Inferior parietal cortex (tissue), 1 donor: Measurements from ENCODE around the gene NFIL3.
"Not testable (repeated sequence)": the region's sequence is repeated elsewhere in the genome, so short reads cannot be mapped to it uniquely, and the experiment has no call there.

Experiments used
- DNase-seq: peaks from one replicate; pipeline ENCODE4 v3.0.0-alpha.2; 2016; ENCODE audit errors: extremely low spot score

NFIL3 gene, protein sequence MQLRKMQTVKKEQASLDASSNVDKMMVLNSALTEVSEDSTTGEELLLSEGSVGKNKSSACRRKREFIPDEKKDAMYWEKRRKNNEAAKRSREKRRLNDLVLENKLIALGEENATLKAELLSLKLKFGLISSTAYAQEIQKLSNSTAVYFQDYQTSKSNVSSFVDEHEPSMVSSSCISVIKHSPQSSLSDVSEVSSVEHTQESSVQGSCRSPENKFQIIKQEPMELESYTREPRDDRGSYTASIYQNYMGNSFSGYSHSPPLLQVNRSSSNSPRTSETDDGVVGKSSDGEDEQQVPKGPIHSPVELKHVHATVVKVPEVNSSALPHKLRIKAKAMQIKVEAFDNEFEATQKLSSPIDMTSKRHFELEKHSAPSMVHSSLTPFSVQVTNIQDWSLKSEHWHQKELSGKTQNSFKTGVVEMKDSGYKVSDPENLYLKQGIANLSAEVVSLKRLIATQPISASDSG

DNA sequence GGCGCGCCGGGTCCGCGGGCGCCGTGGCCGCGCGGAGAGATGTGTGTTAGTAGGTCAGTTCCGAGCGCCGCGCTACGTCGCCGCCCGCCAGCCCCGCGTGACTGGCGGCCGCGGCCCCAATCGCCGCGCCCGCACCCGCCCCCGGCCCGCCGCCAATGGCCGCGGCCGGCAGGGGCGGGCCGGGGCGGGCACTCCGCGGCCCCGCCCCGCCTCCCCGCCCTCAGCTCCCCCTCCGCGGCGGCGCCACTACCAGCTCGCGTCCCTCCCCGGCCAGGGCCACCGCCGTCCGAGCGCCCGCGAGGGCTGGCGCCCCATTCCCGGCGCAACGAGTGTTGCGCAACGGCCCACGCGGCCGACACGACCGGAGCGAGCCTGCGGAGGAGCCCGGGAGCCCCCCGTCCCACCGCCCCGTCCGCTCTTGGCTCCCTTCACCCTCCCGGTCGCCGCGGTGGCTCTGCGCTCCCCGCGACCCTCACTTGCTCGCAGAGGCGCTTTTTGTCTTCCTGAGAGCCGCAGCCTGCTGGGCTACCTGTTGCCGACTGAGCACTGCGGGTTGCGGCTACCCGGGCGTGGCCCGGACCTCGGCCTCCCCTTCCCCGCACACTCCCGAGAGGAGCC lies at the start of gene NFIL3:
Gene NFIL3 (minus strand): TSS at position 48 of the 618 bp plus-strand sequence. CDS start 13,098 bp downstream, outside the sequence.
- peak; percentile 63 for DNase-seq

DNA sequence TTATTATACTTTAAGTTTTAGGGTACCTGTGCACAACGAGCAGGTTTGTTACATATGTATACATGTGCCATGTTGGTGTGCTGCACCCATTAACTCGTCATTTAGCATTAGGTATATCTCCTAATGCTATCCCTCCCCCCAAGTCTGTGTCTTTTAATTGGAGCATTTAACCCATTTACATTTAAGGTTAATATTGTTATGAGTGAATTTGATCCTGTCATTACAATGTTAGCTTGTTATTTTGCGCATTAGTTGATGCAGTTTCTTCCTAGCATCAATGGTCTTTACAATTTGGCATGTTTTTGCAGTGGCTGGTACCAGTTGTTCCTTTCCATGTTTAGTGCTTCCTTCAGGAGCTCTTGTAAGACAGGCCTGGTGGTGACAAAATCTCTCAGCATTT lies 47.9 kb upstream of the NFIL3 start:
- DNase-seq: not testable (repeated sequence)

DNA sequence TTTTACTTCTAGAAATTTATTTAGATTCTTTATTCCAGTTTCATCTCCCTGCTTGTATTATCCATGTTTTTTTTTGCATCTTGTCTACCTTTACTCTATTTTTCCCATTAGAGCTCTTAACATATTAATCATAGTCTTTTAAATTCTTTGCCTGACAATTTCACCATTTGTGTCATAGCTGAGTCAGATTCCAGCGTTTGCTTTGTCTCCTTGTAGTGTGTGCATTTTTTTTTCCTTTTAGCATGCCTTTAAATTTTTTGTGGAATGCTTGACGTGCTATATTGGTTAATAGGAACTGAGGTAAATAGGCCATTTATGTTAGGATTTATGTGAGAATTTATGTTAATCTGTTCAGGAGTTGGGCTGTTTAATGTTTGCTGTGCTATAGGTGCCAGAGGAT lies 41.8 kb upstream of the NFIL3 start:
- DNase-seq: no peak

DNA sequence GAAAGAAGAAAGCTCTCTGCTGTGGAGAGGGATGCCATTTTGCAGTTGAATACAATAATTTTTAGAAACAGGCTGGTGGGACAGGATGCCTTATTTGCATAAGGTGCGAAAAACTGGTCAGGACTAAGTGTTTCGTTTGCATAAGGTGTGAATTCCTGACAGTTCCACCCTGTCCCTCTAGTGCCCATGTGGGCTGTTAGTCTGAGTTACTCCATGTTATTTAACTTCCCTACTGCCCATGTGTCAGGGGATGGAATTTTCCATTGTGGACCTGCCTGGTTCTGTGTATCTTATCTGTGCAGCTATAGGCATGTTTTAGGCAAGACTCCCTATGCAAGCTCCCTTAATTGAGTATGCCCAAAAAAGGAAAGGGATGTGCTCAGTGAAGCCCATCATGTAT lies 35.3 kb upstream of the NFIL3 start:
- peak; percentile 2 for DNase-seq

DNA sequence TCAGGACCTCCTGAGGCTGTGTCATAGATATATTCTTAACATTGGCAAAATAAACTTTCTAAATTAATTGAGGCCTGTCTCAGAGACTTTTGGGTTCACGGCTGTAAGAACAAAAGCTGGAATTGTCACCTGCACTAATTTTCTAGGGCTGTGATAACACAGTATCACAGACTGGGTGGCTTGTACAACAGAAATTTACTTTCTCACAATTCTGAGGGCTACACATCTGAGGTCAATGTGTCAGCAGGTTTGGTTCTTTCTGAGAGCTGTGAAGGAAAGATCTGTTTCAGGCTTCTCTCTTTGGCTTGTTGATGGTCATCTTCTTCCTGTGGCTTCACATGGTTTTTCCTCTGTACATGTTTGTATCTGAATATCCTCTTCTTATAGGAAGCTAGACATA lies 29.2 kb upstream of the NFIL3 start:
- no peak for DNase-seq

DNA sequence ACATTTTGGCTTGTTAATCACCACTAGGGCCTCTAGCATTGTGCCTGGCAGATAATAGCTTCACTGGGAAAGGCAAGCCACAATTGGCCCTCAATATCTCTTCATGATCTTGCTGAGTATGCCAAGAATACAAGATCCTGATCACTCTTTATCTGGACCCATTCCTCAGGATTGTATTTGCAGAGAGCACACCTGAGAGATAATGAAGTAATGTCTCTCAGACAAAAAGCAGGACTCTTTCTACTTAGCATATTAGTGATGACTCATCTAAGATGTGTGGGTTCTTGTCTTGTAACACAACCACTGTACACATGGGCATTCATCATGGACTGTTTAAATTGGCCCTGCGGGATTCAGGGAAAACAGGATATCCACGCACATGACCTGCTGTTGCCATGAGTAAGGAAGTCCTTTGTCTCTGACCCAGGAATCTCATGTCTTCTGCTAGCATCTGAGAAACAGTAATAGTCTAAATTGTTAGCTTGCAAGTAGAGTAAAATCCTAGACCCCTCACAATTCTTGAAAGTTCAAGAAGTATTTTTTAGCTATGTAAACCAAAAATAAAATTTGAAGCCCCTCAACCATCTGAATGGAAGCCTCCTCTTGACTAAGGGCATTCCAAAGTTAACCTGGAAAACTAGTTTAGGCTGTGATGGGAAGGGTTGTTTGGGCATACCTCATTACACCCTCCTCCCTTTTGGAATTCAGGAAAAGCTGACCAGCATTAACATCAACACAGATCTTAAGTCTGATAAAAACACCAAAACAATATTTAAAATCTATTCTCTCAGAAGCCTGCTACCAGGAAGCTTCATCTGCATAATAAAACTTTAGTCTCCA lies 28.0 kb upstream of the NFIL3 start:
- no peak for DNase-seq

DNA sequence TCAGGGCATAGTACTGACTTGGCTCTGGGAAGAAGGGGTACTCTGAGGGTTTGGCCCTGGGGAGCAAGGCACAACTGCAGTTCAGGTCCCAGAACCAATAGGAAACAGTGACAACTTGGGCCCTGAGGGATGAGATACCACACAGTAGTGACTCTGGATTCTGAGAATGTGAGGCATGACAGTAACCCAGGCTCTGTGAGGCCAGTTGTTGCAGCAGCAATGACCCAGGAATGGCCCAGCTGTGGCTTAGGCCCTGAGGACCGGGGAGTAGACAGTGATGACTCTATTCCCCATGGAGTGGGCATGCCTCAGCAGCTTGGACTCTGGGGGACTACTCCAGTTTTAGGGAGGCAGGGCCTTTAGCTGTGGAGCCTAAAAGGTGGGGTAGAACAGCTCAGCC lies 21.5 kb upstream of the NFIL3 start:
- DNase-seq: no peak

DNA sequence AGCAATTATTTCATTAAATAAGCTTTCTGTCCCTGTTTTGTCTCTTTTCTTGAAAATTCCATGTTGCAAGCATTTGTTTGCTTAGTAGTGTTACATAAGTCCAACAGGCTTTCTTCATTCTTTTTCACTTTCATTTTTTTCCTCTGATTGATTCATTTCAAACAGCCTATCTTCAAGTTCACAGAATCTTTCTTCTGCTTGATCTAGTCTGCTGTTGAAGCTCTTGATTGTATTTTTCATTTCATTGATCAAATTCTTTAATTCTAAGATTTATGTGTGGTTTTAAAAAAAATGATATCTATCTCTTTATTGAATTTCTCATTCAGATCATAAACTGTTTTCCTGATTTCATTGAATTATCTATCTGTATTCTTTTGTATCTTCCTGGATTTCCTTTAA lies 20.4 kb upstream of the NFIL3 start:
- DNase-seq: no peak

DNA sequence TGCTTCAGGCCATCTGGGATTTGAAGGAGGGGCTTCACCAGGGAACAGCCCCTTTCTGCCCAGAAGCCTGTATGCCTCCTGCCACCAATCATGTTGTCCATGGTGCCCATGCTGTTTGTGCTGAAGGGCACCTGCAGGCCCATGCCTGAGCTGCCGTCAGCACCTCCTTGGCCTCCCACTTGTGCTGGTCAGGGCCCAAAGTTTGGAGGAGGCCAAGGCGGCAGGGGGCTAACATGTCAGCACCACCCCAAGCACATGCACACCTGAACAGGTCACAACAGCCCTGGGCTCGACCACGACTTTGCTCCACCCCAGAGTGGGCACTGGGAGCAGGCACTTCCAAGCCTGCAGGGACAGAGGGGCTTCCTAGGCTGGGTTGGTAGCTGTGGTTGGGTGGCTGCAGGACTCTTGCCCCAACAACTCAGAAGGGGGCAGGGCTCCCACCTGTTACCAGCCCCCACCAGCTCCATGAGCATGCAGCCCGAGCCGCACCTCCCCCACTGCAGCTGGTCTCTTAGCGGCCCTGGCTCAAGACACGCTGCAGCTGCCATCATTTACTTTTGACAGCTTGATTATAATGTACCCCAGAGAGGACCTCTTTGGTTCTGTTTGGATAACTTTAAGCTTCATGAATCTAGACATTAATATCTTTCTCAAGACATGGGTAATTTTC lies 19.8 kb upstream of the NFIL3 start:
- DNase-seq: no peak

DNA sequence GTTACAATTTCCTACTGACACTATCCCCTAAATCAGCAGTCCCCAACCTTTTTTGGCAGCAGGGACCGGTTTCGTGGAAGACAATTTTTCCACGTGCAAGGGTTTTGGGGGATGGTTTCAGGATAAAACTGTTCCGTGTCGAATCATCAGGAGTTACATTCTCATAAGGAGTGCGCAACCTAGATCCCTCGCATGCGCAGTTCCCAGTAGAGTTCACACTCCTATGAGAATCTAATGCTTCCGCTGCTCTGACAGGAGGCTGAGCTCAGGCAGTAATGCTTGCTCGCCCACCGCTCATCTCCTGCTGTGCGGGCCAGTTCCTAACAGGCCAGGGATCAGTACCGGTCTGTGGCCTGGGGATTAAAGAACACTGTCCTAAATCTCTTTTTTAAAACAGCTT lies 13.2 kb upstream of the NFIL3 start:
- DNase-seq: no peak

DNA sequence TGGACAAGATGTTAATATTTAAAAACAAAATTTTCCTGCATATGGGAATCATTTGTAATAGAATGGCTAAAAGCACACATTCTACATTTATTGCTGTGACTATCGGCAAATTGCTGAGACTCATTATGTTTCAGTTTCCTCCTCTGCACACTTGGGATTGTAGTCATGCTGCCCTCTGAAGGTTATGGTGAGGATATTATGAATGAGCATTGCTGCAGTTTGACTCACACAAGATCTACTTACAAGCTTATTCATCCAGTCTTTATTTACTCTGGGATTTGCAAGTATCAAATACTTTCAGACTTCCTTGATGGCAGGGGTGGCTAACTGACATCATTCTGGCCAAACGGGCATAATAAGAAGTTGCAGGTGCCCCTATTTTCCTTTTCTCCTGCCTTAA lies 9.5 kb upstream of the NFIL3 start:
- DNase-seq: peak; percentile 47

DNA sequence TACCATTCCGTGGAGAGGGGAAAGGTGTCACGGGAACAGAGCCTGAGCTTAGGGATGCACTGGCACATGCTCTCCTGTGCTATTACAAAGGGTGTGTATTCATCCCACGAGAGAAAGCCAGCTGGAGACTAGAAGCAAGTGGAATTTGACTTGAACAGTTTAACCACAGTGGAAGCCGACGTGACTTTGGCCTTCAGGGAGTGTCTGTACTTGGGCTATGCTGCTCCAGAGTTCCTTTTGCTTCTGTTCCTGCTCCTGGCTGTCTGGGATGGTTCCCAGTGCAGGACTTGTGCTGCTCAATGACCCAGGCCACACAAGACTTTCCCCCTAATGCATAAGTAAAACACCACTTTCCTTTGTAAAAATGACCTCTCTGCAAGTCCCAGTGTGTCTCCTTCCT lies 7.9 kb upstream of the NFIL3 start:
- DNase-seq: no peak

DNA sequence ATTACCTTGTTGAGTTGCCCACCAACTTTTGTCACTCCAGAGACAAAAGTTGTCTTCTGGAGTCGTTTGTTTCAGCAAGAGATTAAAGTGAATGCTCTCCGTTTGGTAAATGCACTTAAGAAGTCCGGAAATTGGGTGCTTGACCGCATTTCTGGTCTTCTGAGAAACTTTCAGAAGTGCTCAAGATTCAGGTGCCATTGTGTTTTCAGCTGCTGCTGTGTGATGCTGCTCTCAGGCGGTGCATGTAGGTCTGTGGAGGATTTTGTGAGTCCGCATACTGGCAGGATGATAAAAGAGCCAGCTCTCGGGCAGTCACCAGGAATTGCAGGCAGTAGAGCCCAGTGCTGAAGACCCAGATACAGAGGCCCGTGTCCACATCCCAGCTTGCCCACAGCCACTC lies 5.9 kb upstream of the NFIL3 start:
- DNase-seq: no peak

DNA sequence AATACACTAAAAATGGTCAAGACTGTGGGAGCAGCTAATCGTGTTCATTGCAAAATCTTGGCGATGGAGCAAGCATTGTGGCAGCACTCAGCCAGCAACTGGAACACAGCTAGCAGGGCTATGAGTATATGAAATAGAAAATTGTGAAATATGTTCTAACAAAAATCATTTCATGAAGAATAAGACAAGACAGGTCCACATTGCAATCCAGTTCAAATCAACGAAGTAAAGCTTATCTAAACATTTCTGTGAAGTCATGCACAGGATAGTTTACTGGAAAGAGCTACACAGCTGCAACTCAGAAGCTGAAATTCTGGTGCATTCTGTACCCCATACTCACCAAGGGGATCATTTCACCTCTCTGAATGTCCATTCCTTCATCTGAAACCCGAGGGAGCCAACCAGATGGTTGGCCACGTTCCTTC lies 5.3 kb upstream of the NFIL3 start:
- DNase-seq: no peak

DNA sequence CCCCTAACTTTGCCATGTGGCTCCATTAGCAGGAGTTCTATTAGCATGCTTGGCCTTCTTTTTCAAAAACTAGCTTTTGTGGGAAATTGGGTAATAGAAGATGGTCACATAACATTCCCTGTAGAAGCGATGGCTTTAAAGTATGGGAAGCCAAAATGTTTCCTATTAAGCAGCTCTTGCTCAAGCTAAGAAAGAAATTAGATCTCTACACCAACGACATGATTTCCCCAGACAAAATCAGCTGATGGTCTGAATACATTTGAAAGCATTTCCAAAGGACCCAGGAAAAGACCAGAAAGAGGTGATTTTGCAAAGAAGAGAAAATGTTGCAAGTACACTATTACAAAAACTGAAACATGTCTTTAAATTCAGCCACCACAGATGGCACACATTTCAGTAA lies 4.8 kb upstream of the NFIL3 start:
- DNase-seq: no peak

DNA sequence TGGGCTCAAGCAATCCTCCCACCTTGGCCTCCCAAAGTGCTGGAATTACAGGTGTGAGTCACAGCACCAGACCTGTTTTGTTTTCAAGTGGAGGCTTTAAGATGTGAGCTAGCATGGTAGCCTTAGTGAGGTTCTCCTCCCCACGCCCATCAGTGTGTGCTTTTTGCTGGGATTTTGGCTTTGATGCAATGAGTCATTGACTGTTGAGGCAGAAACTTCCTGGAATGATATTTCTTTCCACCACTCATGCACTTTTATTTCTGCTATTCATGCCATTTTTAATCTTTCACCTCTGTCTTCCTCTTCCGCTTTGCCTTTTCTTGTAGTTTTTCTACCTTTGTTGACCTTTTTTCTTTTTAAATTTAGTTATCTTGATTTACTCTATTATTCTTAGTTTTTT lies 4.2 kb upstream of the NFIL3 start:
- no peak for DNase-seq

DNA sequence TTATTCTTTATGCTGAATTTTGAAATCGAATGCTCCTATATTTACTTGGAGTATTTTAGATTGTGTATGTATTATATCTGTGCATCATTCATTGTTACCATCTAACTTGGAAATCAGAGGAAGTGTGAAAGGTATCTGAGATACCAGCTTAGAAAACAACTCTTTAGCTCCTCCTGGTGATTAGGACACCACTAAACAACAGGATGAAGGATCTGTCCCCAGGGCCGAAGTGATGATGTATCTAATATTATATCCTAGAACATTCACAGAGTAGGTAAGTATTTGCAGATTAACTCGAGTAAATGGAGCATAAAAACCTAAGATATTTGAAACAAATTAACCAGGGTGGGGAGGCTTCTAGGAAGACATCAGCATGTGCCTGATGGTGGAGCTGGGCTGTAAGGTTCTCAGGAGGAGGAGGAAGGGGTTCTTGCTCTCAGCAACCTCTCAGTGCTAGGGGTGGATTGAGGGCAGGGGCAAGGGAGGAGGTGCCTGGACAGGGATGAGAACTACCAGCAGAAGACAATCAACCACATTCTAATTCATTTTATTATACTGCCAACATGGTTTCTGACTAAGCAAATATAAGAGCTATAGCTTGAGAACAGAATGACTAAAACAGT lies 2.6 kb upstream of the NFIL3 start:
- no peak for DNase-seq

DNA sequence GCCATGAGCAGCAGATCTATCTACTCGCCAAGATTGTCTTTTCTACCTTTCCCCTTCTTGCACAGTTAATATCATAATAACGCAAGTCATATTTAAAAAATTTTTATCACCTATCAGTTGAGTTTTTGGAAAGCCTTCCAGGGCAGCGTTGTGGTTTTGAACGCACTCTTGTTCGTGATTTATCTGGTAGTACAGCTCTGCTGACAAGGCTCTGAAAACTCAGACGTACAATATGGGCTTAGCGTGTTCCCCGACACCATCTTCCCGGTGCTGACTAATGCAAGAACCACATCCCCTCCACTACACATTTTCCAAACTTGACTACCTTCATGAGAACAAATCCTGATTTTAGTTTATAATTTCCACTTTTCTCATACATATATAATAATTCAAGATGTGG lies 1.6 kb upstream of the NFIL3 start:
- DNase-seq: no peak

DNA sequence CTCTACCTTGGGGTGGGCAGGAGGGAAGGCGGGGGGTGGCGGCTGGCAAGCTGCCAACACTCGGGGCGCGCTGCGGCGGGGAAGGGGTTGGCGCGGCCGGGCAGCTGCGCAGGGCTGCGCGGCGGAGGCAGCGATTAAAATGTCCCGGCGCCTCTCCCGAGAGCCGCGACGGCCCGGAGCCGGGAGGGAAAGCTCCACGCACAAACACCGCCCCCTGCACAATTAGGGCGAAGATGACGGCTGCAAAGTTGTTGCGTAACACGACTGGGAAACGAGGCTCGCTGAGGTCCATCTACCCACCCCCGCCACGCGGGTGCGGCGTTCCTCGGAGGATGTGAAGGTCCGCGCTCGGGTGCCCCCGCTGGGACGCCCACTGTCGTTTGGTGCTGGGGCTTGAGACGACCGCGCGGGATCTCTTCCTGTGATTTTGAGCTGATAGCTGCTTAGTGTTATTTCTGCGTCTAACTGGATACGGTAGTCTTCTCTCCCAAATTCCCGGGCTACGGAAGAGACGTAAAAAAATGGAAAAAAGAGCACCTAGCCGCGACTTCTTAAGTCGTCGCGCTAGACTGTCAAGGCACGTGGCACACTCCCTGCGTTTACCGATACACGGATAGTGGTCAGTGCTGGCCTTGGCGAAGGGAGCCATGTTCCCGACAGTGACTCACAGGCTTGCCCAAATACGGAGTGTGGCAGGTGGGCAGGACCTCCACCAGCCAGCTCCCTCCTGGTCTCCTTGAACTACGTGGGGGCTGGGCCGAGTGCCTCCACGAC lies 958 bp upstream of the NFIL3 start:
- peak; percentile 70 for DNase-seq
